ENCODE data around the gene PALS2.
A peak's percentile ranks its signal among the peaks of the same experiment; 100 is the strongest.

PALS2 gene, protein sequence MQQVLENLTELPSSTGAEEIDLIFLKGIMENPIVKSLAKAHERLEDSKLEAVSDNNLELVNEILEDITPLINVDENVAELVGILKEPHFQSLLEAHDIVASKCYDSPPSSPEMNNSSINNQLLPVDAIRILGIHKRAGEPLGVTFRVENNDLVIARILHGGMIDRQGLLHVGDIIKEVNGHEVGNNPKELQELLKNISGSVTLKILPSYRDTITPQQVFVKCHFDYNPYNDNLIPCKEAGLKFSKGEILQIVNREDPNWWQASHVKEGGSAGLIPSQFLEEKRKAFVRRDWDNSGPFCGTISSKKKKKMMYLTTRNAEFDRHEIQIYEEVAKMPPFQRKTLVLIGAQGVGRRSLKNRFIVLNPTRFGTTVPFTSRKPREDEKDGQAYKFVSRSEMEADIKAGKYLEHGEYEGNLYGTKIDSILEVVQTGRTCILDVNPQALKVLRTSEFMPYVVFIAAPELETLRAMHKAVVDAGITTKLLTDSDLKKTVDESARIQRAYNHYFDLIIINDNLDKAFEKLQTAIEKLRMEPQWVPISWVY

GRCh38 chr7:24572997-24573553 is at the start of gene PALS2:
Gene PALS2 (plus strand): TSS chr7:24573452. CDS start chr7:24623668, 50,216 bp downstream.
- TF ChIP-seq, protein P1, sequence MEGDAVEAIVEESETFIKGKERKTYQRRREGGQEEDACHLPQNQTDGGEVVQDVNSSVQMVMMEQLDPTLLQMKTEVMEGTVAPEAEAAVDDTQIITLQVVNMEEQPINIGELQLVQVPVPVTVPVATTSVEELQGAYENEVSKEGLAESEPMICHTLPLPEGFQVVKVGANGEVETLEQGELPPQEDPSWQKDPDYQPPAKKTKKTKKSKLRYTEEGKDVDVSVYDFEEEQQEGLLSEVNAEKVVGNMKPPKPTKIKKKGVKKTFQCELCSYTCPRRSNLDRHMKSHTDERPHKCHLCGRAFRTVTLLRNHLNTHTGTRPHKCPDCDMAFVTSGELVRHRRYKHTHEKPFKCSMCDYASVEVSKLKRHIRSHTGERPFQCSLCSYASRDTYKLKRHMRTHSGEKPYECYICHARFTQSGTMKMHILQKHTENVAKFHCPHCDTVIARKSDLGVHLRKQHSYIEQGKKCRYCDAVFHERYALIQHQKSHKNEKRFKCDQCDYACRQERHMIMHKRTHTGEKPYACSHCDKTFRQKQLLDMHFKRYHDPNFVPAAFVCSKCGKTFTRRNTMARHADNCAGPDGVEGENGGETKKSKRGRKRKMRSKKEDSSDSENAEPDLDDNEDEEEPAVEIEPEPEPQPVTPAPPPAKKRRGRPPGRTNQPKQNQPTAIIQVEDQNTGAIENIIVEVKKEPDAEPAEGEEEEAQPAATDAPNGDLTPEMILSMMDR (IDR thresholded peaks at IDR 0.05; ENCODE audit: insufficient read depth, low read depth, low read length, missing control alignments) = no peak
- H3K4me3 ChIP-seq (ENCODE audit: low read depth, low read length) = peak within 1 kb of the TSS; percentile 83
- peak; percentile 88 for DNase-seq (ENCODE audit: low read depth)

DNA sequence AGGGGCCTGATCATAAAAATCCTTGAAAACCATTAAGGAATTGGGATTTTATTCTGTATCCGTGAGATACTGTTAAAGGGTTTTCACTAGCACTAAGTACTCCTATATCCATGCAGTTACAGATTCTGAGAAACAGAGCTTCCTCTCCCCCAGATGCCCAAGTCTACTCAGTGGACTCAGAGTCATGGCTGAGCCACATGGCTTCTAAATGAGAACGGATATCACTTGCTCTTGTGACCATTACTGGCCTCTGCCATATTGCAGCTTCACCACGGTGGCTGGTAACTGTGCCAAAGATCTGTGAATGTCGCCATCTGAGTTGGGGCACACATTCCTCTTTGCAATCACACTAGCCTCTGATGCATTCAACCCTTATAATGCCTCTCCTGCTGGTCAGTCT is 42.0 kb upstream of the PALS2 start:
- no peak overlapping the region for H3K4me3 ChIP-seq (ENCODE audit: low read depth, low read length)
- TF ChIP-seq, protein P1 (IDR thresholded peaks at IDR 0.05; ENCODE audit: insufficient read depth, low read depth, low read length, missing control alignments) = no peak
- no peak for DNase-seq (ENCODE audit: low read depth)

DNA sequence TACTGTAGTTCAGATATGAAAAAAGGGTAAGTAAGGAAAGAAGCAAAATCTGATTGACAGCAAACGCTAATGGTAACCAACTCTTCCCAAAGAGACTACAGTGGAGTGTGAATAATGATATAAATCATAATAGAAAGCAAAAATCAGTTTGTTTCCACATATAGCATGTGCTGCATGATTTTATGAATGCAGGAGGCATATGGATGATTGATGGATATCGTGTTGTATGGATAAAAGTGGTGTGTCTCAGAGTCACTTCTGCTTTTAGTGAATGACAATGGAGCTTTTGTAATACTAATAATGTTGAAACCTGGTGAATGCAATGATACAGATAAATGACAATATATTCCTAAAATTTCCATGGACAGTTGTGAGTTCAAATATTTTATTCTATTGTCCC is 36.6 kb upstream of the PALS2 start:
- TF ChIP-seq, protein P1 (IDR thresholded peaks at IDR 0.05; ENCODE audit: insufficient read depth, low read depth, low read length, missing control alignments) = no peak
- H3K4me3 ChIP-seq (ENCODE audit: low read depth, low read length) = no peak overlapping the region
- no peak for DNase-seq (ENCODE audit: low read depth)

GRCh38 chr7:24540956-24541355 is 32.3 kb upstream of the PALS2 start:
- no peak overlapping the region for H3K4me3 ChIP-seq (ENCODE audit: low read depth, low read length)
- DNase-seq (ENCODE audit: low read depth) = no peak
- TF ChIP-seq, protein P1 (IDR thresholded peaks at IDR 0.05; ENCODE audit: insufficient read depth, low read depth, low read length, missing control alignments) = no peak

DNA sequence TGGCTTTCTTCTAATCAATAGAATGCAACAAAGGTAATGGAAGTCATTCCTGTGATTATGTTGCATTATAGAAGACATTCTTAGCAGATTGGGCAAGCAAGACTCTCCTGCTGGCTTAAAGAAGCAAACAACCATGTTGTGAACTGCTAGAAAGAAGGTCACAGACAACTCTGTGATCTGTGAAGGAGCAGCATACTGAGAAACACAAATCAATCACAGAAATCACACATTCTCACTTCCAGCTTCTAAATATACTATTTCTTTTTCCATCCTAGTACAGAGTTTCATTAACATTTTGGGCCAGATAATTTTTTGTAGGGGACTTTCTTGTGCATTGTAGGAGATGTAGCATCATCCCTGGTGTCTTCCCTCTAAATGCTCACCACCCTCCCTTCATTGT is 28.0 kb upstream of the PALS2 start:
- no peak overlapping the region for H3K4me3 ChIP-seq (ENCODE audit: low read depth, low read length)
- TF ChIP-seq, protein P1 (IDR thresholded peaks at IDR 0.05; ENCODE audit: insufficient read depth, low read depth, low read length, missing control alignments) = no peak
- peak; percentile 13 for DNase-seq (ENCODE audit: low read depth)

DNA sequence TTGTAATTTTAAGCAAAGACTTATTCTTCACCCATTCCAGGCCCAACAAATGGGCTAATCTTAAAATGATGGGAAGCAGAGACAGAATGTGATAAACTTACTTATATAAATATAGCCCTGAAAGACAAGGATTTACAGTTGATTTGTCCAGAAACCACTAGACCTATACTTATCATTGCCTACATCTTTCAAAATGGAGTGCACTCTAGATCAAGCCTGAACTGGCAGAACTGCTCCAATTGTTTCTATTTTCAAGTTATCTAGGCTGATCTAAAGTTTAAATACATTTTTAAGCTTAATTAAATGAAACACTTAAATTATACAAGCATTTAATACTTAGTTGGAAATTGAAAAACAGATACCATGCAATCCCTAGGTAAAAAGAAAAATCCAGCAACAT is 24.9 kb upstream of the PALS2 start:
- H3K4me3 ChIP-seq (ENCODE audit: low read depth, low read length) = no peak overlapping the region
- DNase-seq (ENCODE audit: low read depth) = no peak
- TF ChIP-seq, protein P1 (IDR thresholded peaks at IDR 0.05; ENCODE audit: insufficient read depth, low read depth, low read length, missing control alignments) = no peak

Data from GM12865 (cell line).